HG02759 (cell line): ENCODE data around the gene KCTD3.
A peak's percentile ranks its signal among the peaks of the same experiment; 100 is the strongest.

Experiments
- ATAC-seq: cut with Tn5 transposase; IDR thresholded peaks from one replicate; pipeline ENCODE4 v1.9.1; 2021; ENCODE audit warnings: mild to moderate bottlenecking, moderate library complexity; ENCODE audit not compliant: unreplicated experiment

KCTD3 gene

DNA sequence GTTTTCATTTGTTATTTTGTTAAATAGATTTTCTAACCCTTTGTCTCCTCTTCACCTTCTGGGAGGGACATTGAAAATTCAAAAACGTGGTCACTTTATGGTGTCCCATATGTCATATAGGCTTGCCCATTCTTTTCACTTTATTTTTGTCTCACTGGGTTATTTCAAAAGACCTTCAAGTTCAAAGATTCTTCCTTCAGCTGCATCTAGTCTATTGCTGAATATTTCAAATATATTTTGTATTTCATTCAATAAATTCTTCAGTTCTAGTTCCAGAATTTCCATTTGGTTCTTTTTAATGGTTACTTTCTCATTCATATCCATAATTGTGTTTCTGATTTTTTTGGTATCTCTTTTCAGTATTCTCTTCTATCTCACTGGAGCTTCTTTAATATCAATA, 11.6 kb upstream of the KCTD3 start:
- ATAC-seq = no peak

DNA sequence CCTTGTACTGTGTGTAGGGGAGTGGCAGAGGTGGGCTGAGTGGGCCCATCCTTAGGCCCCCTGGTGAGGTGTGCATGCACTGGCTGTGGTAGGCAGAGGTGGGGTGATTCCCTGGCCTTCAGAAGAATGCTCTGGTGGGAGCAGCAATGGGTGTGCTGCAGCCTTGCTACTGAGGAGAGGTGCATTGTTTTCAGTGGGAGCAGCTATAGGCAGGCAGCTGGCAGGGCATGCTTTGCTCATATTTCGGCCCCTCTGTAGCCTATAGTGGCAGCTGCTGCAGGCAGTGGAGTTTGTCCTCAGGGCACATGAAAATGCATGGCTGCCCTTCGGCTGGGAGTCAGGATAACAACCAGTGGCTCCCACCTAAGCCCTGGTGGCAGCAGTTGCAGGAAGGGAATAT, 10.1 kb upstream of the KCTD3 start:
- ATAC-seq = no peak

DNA sequence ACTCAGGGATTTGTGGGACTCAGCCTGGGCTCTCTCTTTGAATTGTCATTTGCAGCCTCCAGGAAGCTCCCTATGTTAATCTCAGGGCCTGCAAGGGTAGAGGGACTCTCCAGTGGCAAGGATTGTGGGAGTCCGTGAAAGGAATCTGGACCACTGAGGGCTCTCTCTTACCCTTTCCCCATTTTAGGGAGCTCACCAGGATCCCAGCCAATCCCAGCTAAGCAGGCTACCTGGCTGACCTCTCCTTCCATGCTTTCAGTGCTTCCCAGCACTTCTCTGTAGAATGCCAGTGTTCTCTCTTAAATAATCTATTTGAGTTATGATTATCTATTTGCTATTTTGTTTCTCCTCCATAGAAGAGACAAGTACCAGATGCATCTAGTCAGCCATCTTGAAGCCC, 9.6 kb upstream of the KCTD3 start:
- ATAC-seq = no peak

DNA sequence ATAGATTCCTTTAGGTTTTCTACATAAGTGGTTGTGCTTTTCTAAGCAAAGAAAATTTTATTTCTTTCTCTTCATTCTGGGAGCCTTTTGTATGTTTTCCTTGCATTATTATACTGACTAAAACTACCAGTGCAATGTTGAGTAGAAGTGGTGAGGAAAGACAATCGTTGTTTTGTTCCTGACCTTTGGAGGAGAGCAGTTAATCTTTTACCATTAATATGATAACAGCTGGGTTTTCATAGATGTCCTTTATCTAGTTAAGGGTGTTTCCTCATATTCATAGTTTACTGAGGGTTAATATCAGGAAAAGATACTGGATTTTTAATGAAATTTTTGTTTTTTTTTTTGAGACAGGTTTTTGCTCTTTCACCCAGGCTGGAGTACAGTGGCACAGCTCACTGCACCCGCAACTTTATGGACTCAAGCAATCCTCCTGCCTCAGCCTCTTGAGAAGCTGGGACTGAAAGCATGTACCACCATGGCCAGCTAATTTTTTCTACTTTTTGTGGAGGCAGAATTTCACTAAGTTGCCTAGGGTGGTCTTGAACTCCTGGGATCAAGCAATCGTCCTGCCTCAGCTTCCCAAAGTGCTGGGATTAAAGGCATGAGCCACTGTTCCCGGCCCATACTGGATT, 9.0 kb upstream of the KCTD3 start:
- ATAC-seq = no peak

DNA sequence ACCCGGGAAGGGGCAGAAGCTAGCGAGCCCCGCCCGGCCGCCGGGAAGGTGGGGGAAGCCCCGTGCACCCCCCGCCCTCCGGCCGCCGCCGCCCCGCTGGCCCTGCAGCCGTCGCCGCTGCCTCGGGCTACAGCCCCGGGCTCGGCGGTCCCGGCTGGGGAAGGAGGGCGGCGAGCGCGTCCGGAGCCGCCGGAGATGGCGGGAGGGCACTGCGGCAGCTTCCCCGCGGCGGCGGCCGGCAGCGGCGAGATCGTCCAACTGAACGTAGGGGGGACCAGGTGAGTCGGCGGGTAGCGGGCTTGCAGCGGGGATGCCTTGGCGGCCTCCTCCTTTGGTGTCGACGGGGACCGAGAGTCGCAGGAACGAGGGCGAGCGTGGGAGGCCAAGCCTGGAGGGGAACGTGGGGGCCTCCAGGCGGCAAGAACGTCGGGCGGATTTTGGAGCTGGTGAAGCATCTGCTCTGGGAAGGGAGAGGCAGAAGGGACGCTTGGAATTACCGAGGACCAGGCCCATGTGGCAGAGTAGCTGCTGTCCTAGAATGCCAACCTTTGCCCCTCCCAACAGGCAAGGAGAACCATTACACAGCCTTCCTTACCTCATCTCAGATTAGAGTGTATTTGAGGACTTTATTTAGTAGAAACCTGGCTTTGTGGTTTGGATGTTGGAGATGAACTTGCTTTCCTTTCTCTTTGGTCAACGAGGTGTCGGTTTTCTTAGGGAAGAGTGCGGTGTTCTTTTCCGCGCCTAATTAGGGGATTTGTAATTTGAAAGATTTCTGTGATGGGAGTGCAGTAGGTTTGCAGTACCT, 591 bp downstream of the KCTD3 start:
- ATAC-seq = peak; percentile 72

DNA sequence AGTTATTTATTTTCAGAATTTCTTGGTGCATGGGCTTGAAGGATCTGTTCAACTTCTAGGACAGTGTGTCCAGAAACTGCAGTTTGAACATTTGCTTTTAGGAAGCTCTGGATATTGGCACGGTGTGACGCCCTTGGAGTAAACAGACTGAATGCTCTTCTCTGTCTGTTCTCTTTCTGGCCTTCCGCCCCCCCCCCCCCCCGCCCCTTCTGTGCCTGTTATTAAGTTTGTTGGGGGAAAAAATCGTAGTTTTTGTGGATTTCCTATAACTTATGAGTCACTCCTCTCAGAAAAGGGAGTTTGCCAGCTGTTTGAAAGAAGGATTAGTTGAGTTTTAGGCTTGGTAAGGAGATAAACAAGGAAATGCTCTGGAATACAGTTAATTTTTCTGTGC, 1.2 kb downstream of the KCTD3 start:
- ATAC-seq = no peak

DNA sequence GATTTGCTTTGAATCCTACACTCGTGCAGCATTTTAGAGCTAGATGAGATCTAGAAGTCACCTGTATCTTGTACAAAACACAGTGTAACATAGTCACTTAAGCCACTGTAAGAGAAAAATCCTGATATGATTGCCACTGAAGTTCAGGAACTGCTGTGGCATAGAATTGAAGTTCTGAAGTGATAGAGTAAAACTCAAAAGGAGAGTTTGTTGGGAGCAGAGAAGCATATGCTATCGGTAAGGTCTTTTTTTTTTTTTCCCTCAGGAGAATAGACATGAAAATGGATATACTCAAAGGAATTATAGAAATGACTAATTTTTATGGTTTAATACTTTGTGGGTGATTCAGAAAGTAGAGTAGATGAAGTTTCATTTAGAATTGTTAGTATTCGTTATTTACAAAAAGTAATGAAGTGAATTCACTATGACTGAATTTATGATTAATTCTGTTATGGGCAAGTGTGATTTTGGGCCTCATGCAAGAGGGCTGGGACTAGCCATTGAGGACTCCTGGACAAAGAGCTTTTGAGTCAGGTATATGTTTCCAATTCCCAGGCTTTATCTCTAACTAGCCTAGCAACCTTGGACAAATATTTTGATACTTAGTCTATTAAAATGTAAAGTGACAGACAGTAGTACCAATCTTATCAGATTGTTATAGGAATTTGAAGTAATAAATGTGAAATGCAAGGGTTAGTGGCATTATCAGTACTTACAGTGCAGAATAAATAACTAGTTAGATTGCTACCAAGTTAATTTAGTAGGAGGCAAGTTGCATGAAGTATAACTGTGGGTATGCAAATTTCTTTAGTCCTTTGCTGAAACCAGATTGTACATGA, 3.1 kb downstream of the KCTD3 start:
- no peak for ATAC-seq

DNA sequence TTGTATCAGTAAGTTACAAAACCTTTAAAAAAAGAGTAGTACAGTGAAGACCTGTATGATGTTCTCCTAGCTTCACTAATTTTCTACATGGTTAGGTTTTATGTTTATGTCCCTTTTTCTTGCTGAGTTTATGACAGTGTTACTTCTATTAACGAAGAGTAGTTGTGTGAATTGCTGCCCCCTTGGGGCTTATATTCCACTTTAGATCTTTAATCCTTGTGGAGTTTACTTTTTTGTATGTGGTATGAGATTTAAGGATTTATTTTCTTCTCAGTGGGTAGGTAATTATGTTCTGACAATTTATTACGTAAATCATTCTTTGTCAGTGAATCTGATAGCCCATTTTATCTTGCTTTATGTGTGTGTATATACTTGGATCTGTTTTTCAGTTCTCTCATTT, 14.8 kb downstream of the KCTD3 start:
- ATAC-seq = no peak

DNA sequence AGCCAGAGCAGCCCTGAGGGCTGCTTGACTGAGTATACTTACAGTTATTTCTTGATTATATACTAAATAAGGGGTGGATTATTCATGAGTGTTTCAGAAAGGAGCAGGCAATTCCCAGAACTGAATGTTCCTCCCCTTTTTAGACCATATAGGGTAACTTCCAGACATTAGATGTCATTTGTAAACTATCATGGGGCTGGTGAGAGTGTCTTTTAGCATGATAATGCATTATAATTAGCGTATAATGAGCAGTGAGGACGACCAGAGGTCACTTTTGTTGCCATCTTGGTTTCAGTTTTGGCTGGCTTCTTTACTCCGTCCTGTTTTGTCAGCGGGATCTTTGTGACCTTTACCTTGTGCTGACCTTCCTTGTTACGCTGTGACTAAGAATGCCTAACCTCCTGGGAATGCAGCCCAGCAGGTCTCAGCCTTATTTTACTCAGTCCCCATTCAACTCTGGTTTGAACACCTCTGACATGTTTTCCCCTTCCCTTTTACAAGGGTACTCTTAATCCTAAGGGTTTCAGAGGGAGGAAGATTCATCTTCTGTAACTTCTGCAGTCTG, 16.2 kb downstream of the KCTD3 start:
- ATAC-seq = no peak

DNA sequence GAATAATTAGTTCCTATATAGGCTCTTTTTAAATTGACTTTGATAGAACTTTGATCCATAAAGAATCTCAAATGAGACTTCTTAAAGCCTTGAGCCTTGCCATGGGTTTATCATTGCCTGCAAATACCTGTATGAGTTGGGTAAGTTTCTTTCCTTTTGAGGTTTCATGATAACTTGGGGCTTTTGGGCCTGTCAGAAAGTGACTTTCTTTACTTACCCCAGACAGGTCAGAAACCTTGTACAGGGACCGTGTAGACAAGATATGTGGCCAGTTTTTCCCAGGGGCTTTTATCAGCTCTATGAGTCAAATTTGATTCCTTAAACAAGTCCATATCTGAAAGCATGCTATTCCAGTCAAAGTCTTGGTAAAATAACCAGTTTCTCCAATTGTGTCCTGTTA, 17.3 kb downstream of the KCTD3 start:
- ATAC-seq = peak; percentile 55

DNA sequence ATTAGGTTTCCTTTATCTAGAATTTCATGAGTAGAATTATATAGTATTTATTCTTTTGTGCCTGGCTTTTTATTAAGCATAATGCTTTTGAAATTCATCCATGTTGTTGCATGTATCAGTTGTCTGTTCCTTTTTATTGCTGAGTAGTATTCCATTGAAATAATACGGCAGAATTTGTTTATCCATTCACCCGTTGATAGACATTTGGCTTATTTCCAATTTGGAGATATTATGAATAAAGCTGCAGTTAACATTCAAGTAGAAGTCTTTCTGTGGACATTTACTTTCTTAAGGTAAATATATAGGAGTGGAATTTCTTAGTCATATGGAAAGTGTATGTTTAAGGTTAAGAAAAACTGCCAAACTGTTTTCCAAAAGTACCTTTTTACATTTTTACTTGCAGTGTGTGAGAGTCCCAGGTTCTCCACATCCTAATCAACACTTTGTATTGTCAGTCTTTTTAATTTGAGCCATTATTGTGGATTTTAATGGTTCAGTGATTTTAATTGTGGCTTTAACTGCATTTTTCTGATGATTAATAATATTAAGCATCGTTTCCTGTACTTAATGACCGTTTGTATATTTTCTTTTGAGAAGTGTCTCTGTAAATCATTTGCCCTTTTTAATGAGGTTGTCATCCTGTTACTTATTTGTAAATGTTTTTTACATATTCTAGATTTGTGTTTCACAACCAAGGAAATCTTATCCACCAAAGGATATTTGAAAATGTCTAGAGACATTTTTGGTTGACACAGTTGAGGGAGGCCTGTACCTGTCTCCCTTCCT, 22.7 kb downstream of the KCTD3 start:
- no peak for ATAC-seq

DNA sequence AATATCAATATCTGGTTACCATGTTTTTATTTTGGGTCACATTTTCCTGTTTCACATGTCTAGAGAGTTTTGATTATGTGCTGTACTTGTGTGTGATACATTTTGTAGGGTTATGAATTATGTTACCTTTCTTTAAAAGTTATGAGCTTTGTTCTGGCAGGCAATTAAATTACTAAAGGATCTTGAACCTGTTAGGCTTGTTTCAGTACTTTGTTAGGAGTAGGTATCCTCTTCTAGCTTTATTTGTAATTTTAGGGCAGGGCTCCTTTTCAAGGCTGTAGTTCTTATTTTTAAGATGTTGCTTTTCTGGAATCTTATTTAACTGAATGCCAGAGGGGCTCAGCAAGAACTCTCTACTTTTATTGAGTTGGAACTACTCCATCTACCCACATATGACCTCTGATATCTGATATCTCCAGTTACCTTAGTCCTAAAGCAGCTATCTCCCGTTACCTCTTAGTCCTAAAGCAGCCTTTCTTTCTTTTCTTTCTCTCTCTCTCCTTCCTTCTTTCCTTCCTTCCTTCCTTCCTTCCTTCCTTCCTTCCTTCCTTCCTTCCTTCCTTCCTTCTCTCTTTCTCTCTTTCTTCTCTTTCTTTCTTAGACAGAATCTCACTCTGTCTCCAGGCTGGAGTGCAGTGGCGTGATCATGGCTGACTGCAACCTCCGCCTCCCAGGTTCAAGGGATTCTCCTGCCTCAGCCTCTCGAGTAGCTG, 23.8 kb downstream of the KCTD3 start:
- ATAC-seq = no peak

DNA sequence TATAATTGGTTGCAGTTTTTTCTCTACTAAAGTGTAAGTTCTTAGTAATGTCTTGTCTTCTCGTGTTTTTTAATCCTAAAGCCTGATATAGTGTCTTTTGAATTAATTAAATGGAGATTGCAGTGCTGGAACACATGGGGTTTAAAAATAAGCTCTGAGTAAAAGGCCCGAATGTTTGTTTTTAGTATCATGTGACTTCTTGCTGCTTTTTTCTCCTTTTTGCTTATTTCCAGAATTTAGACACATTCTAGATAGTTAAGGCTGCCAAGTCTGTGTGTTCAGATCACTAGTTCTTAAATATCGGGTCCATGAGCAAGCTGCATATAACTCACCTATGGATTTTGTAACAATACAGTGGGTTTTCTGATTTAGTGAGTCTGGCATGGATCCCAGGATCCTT, 27.5 kb downstream of the KCTD3 start:
- ATAC-seq = no peak

DNA sequence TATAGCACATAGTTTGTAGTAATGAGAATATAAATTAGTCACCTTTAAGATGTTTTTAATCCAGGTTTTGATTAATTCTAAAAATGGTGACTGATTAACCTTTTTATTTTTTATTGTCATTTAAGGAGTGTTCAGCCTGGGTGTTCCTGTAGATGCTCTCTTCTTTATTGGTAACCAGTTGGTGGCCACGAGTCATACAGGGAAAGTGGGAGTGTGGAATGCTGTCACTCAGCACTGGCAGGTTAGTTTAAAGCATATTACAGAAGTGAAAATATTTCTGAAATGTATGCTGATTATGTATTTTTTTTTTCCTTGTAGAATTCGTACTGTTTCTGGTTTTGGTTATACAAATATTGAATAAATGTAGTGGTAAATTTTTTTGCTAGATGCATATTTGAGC, 28.1 kb downstream of the KCTD3 start:
- no peak for ATAC-seq

DNA sequence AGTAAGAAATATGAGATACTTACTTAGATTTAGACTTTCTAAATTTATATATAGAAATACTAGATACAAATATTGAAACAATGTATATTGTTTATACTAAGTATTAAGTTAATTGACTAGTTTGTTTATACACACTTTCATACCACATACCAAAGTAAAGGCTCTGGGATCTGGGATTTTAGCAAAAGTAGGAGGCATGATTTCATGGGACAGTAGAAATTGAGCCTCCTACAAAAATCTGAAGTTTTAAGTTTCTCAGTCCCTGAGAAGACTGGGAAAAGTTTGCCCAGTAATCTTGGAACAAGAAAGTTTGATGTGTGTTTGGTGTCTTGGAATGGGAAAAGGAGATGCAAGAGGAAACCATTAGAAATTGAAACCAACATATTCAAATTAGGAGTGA, 30.9 kb downstream of the KCTD3 start:
- no peak for ATAC-seq

DNA sequence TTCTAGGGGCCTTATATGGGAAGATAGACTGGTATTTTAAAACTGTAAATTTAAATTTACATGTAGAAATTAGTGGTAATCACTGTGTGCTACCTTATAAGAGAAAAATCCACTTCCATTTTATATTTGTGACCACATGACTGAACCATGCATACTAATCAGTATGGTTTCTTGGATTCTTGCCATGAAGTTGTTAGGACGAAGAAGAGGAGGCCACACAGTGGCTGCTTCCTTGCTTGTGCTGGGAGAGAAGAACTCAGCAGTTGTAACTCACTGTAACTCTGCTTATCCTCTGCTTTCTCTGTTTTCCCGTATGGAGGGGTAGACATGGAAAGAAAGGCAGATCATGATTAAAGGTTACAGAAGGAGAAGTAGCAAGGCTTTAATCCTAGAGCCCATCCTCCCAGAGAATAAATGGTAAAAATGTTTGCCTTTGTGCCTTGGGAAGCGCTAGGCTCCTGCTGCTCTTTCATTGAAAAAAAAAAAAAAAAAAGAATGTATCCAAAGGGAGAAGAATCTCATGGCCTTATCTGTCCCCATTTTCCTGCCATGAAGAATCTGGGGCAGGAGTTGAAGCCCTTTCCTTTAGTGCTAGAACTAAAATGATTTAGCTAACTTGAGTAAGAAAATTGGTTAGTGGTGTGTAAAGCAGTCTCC, 32.4 kb downstream of the KCTD3 start:
- no peak for ATAC-seq

DNA sequence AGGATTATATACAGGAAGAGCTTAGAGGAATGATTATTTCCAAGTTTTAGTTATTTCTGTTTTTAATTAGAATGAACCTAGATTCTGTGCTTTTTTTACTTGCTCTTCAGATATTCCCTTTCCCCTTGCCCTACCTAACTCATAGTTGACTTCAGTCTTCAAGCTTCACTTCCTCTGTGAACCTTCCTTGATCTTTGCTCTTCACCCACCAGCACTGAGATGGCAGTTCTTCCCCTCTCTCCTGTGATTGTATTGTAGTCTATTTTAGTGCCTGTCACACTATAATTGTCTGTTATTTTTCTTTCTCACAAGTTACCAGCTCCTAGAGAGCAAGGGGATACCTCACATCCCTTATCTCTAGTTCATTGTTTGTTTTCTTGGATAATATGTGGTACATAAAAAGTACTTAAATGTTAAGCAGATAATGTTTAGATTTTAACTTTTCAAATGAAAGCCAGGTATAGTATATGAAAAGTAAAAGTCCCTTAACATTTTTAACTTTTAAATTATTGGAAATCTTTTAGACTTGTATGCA, 33.2 kb downstream of the KCTD3 start:
- no peak for ATAC-seq

DNA sequence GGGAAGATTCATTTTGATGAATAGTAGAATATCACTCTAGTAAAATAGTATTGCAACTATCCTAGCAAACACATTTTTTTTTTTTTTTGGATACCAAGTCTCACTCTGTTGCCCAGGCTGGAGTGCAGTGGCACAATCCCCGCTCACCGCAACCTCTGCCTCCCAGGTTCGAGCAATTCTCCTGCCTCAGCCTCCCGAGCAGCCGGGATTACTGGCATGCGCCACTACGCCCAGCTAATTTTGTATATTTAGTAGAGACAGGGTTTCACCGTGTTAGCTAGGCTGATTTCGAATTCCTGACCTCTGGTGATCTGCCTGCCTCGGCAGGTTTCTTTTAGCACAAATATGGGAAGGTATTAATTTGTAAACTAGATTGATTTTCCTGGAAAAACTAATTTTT, 33.8 kb downstream of the KCTD3 start:
- no peak for ATAC-seq

DNA sequence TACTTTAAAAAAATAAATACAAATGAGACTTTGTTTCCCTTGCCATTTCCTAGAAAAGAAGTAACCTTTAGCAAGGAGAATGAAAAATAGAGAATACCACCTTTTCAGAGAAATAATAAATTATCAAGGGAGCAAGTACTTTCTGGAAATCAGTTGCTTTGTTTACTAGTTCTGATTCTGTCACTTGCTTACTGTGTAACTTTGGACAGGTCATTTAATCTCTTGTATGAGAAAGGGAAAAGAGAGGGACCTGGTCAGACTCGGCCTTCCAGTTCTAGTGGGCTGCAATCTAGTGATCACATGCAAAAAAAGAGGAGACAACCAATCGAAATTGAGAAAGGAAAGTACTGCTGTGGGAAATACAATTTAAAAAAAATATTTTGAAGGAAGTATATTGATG, 34.2 kb downstream of the KCTD3 start:
- no peak for ATAC-seq
